ENCODE measurements around the gene NSRP1.
"Not testable (repeated sequence)": the region's sequence is repeated elsewhere in the genome, so short reads cannot be mapped to it uniquely, and the experiment has no call there.

NSRP1 gene

DNA sequence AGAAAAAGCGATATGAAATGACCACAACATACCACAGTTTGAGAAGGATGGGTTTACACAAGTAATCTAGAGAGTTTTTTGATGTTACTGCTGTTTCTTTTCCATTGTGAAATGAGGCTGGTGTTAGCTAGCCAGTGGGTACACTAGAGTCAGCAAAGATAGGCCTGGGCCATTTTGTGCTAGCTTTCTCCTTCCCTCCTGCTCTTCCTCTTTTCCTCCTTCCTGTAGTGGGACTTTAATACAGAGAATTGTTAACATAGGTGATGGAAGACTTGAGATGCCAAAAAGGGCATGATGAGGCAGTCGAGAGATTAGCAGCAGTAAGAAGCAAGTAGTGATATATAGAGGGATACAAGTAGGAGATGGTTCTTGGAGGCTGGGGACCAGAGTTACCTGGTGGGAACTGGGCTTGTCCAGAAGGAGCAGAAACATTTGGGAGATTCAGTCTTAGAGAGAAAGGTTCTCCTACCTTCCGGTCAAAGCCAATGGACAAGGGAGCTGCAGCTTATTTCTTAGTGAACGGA is 7.7 kb downstream of the NSRP1 start:
- TF ChIP-seq, protein P1, sequence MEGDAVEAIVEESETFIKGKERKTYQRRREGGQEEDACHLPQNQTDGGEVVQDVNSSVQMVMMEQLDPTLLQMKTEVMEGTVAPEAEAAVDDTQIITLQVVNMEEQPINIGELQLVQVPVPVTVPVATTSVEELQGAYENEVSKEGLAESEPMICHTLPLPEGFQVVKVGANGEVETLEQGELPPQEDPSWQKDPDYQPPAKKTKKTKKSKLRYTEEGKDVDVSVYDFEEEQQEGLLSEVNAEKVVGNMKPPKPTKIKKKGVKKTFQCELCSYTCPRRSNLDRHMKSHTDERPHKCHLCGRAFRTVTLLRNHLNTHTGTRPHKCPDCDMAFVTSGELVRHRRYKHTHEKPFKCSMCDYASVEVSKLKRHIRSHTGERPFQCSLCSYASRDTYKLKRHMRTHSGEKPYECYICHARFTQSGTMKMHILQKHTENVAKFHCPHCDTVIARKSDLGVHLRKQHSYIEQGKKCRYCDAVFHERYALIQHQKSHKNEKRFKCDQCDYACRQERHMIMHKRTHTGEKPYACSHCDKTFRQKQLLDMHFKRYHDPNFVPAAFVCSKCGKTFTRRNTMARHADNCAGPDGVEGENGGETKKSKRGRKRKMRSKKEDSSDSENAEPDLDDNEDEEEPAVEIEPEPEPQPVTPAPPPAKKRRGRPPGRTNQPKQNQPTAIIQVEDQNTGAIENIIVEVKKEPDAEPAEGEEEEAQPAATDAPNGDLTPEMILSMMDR (conservative IDR thresholded peaks at IDR 0.05; ENCODE audit: low read length): no peak
- DNase-seq (ENCODE audit: low read depth): no peak
- H3K4me3 ChIP-seq (ENCODE audit: low read length): no peak overlapping the region

GRCh38 chr17:30130121-30130520 is 13.5 kb downstream of the NSRP1 start:
- TF ChIP-seq, protein P1 (conservative IDR thresholded peaks at IDR 0.05; ENCODE audit: low read length): no peak
- DNase-seq (ENCODE audit: low read depth): no peak
- no peak overlapping the region for H3K4me3 ChIP-seq (ENCODE audit: low read length)

- no peak for DNase-seq (ENCODE audit: low read depth)
- TF ChIP-seq, protein P1 (conservative IDR thresholded peaks at IDR 0.05; ENCODE audit: low read length): no peak
- no peak overlapping the region for H3K4me3 ChIP-seq (ENCODE audit: low read length)
Observed at GRCh38 chr17:30132615-30133014, 16.0 kb downstream of the NSRP1 start.

DNA sequence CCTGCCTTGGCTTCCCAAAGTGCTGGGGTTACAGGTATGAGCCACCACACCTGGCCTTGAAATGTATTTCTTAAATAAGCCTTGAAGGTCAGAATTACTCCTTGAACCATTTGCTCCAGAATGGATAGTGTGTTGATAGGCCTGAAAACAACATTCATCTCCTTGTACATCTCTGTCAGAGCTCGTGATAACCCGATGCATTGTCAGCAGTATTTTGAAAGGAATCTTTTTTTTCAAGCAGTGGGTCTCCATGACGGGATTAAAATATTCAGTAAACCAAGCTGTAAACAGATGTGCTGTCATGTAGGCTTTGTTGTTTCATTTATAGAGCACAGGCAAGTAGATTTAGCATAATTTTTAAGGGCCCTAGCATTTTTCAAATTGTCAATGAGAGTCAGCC is 16.6 kb downstream of the NSRP1 start:
- no peak for DNase-seq (ENCODE audit: low read depth)
- TF ChIP-seq, protein P1 (conservative IDR thresholded peaks at IDR 0.05; ENCODE audit: low read length): no peak
- H3K4me3 ChIP-seq (ENCODE audit: low read length): no peak overlapping the region

- no peak overlapping the region for H3K4me3 ChIP-seq (ENCODE audit: low read length)
- no peak for DNase-seq (ENCODE audit: low read depth)
- TF ChIP-seq, protein P1 (conservative IDR thresholded peaks at IDR 0.05; ENCODE audit: low read length): no peak
Observed at GRCh38 chr17:30134551-30134950, 17.9 kb downstream of the NSRP1 start.

DNA sequence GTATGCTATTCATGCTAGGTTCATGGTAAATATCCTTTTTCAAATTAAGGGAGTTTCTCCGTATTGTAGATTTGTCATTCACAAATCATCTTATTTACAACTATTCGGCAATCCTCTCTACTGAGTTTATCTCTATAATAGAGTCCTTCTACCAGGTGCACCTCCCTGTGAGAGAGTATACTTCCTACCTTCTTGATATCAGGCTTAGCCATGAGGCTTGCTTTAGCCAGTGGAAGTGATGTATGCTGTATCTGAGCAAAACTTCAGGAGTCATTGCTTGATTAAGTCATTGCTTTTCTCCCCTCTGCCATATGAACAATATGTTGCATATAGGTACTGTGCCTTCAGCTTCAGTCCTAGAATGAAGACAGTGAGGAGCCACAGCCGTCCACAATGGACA is 20.5 kb downstream of the NSRP1 start:
- DNase-seq (ENCODE audit: low read depth): no peak
- TF ChIP-seq, protein P1 (conservative IDR thresholded peaks at IDR 0.05; ENCODE audit: low read length): no peak
- no peak overlapping the region for H3K4me3 ChIP-seq (ENCODE audit: low read length)

GRCh38 chr17:30147860-30148259 is 31.2 kb downstream of the NSRP1 start:
- H3K4me3 ChIP-seq (ENCODE audit: low read length); DNase-seq (ENCODE audit: low read depth): not testable (repeated sequence)

- DNase-seq (ENCODE audit: low read depth): no peak
- no peak overlapping the region for H3K4me3 ChIP-seq (ENCODE audit: low read length)
- TF ChIP-seq, protein P1 (conservative IDR thresholded peaks at IDR 0.05; ENCODE audit: low read length): no peak
Observed at GRCh38 chr17:30148376-30148775, 31.8 kb downstream of the NSRP1 start.
